ENCODE data around the gene MYO1H.
"Not testable (repeated sequence)": the region's sequence is repeated elsewhere in the genome, so short reads cannot be mapped to it uniquely, and the experiment has no call there.

DNA sequence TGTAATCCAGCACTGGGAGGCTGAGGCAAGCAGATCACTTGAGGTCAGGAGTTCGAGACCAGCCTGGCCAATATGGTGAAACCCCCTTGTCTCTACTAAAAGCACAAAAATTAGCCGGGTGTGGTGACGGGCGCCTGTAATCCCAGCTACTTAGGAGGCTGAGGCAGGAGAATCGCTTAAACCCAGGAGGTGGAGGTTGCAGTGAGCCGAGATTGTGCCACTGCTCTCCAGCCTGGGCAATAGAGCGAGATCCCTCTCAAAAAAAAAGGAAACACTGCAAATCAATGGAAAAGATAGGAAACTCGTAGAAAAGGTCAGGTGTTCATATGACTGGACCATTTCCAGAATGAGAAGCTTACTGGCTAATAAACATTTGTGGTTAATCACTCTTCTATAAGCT lies 26.4 kb upstream of the MYO1H start:
- TF ChIP-seq, protein P1, sequence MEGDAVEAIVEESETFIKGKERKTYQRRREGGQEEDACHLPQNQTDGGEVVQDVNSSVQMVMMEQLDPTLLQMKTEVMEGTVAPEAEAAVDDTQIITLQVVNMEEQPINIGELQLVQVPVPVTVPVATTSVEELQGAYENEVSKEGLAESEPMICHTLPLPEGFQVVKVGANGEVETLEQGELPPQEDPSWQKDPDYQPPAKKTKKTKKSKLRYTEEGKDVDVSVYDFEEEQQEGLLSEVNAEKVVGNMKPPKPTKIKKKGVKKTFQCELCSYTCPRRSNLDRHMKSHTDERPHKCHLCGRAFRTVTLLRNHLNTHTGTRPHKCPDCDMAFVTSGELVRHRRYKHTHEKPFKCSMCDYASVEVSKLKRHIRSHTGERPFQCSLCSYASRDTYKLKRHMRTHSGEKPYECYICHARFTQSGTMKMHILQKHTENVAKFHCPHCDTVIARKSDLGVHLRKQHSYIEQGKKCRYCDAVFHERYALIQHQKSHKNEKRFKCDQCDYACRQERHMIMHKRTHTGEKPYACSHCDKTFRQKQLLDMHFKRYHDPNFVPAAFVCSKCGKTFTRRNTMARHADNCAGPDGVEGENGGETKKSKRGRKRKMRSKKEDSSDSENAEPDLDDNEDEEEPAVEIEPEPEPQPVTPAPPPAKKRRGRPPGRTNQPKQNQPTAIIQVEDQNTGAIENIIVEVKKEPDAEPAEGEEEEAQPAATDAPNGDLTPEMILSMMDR (IDR thresholded peaks at IDR 0.05): not testable (repeated sequence)
- not testable (repeated sequence) for TF ChIP-seq ZFX (IDR thresholded peaks at IDR 0.05; ENCODE audit: borderline replicate concordance)
